ENCODE data around the gene SLC27A6. TPM values are rescaled to one million over a fixed set of nuclear protein-coding genes. Genes with fewer than 3 reads are reported as not detected.

Gene SLC27A6
- total RNA-seq, 1 donor from 2014 or later, result 7.4 TPM

DNA sequence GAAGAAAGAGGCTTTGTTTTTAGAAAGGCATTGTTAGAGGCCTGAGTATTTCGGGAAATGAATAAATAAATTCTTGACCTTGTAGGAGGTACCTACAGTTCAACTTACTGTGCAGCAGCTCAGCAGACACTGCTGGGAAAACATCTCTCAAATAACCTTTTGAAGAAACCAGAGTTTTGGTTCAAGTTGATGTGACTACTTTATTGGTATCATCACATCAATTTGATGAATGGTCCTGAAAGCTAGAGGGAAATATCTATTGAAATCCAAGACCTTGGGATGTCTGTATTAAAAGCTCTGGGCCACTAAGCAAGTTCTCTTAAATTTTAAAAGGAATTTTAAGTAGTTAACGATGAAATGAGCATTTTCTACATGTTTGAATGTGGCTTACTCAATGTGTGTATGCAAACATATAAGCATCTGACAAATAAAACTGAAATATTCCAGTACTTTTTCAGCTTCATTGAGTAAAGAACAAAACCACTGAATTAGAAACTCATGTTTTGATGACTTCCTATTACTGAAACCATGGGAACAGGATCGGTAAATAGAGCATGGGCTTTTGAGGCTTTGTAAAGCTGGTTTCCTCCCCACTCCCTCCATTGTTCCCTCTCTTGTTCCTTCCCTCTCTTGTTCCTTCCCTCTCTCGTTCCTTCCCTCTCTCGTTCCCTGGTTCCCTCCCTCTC, 36.7 kb downstream of the SLC27A6 start:
- peak; percentile 19 for DNase-seq (ENCODE audit: low spot score)
- no peak overlapping the region for H3K9ac ChIP-seq

DNA sequence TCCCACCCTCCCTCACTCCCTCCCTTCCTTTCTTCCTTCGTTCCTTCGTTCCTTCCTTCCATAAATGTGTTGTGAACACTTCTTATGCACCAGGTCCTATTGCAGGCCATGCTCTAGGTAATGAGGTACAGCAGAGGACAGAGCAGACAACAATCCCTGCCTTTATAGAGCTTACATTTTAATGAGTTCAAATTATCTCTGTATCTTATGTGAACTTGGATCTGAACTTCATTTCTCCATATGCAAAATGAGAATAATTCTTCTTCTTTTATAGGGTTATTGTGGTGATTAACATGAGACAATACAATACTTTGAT, 37.2 kb downstream of the SLC27A6 start:
- TF ChIP-seq EZH2 (IDR thresholded peaks at IDR 0.05) (no peak), EZH2phosphoT487 (IDR thresholded peaks at IDR 0.05) (no peak), CTCF (IDR thresholded peaks at IDR 0.05) (no peak)
- Histone ChIP-seq H3F3A (ENCODE audit: low read depth) (peaks cover 8% of the 10 kb centered on the region), H3K36me3 (no peaks in the 10 kb centered on the region), H3K27me3 (no peaks in the 10 kb centered on the region), H3K4me2 (no peak overlapping the region), H3K79me2 (ENCODE audit: low read depth) (no peaks in the 10 kb centered on the region), H3K9ac (no peak overlapping the region), H3K27ac (no peak overlapping the region), H2AFZ (replicated peaks) (peak overlapping the region; percentile 85), H4K20me1 (ENCODE audit: low read depth) (no peaks in the 10 kb centered on the region), H3K9me3 (ENCODE audit: low read depth) (no peaks in the 10 kb centered on the region), H3K4me3 (no peak overlapping the region), H3K4me1 (peaks cover 16% of the 10 kb centered on the region)
- Mint-ChIP-seq H3K4me3 (no peak overlapping the region), H3K4me1 (peaks cover 14% of the 10 kb centered on the region), H3K36me3 (no peaks in the 10 kb centered on the region), H3K9me3 (no peaks in the 10 kb centered on the region), H3K27me3 (ENCODE audit: insufficient read depth, low read depth) (no peaks in the 10 kb centered on the region), H3K27ac (peak overlapping the region; percentile 34)
- DNase-seq (ENCODE audit: low spot score), result no peak

More for the DNA sequence above, 36.7 kb downstream of the SLC27A6 start:
- H3K36me3 ChIP-seq, result no peaks in the 10 kb centered on the region
- H3K9me3 Mint-ChIP-seq, result no peaks in the 10 kb centered on the region
- H3K27ac ChIP-seq, result no peak overlapping the region
- H3K4me3 ChIP-seq, result no peak overlapping the region
- H3K4me1 Mint-ChIP-seq, result peaks cover 14% of the 10 kb centered on the region
- H3K27me3 ChIP-seq, result no peaks in the 10 kb centered on the region
- H3K4me2 ChIP-seq, result no peak overlapping the region
- H3K9me3 ChIP-seq (ENCODE audit: low read depth), result no peaks in the 10 kb centered on the region
- TF ChIP-seq CTCF (IDR thresholded peaks at IDR 0.05), result no peak
- TF ChIP-seq EZH2phosphoT487 (IDR thresholded peaks at IDR 0.05), result no peak
- no peak for TF ChIP-seq EZH2 (IDR thresholded peaks at IDR 0.05)
- H4K20me1 ChIP-seq (ENCODE audit: low read depth), result no peaks in the 10 kb centered on the region
- no peaks in the 10 kb centered on the region for H3K36me3 Mint-ChIP-seq
- H3K79me2 ChIP-seq (ENCODE audit: low read depth), result no peaks in the 10 kb centered on the region
- H3K27me3 Mint-ChIP-seq (ENCODE audit: insufficient read depth, low read depth), result no peaks in the 10 kb centered on the region
- H3K4me3 Mint-ChIP-seq, result no peak overlapping the region
- H3K4me1 ChIP-seq, result peaks cover 16% of the 10 kb centered on the region
- peak overlapping the region; percentile 34 for H3K27ac Mint-ChIP-seq
- H3F3A ChIP-seq (ENCODE audit: low read depth), result peaks cover 8% of the 10 kb centered on the region
- peak overlapping the region; percentile 85 for H2AFZ ChIP-seq (replicated peaks)

- Mint-ChIP-seq H3K27me3 (ENCODE audit: insufficient read depth, low read depth) (no peaks in the 10 kb centered on the region), H3K27ac (no peak overlapping the region), H3K4me1 (peaks cover 14% of the 10 kb centered on the region), H3K9me3 (no peaks in the 10 kb centered on the region), H3K36me3 (no peaks in the 10 kb centered on the region), H3K4me3 (no peak overlapping the region)
- TF ChIP-seq EZH2phosphoT487 (IDR thresholded peaks at IDR 0.05) (no peak), CTCF (IDR thresholded peaks at IDR 0.05) (no peak), EZH2 (IDR thresholded peaks at IDR 0.05) (no peak)
- H3K9ac ChIP-seq, result no peak overlapping the region
- DNase-seq (ENCODE audit: low spot score), result peak; percentile 23
- no peaks in the 10 kb centered on the region for H3K9me3 ChIP-seq (ENCODE audit: low read depth)
- no peak overlapping the region for H3K4me3 ChIP-seq
- H2AFZ ChIP-seq (replicated peaks), result peak overlapping the region; percentile 85
- no peaks in the 10 kb centered on the region for H3K36me3 ChIP-seq
- H3K4me2 ChIP-seq, result no peak overlapping the region
- no peaks in the 10 kb centered on the region for H3K27me3 ChIP-seq
- H3F3A ChIP-seq (ENCODE audit: low read depth), result peaks cover 8% of the 10 kb centered on the region
- H3K4me1 ChIP-seq, result peaks cover 16% of the 10 kb centered on the region
- H3K27ac ChIP-seq, result no peak overlapping the region
- H4K20me1 ChIP-seq (ENCODE audit: low read depth), result no peaks in the 10 kb centered on the region
- no peaks in the 10 kb centered on the region for H3K79me2 ChIP-seq (ENCODE audit: low read depth)
Observed at GRCh38 chr5:129003232-129003631, 37.9 kb downstream of the SLC27A6 start.
